Lower leg skin (tissue), 3 donors: Measurements from ENCODE around the gene RNF31.

Experiments
- POLR2A ChIP-seq, 2 donors: fragments of 450-650 bp; IDR thresholded peaks; one replicate each; pipeline ENCODE4 v1.6.1; 2016 to 2017; ENCODE audit warnings: antibody characterized with exemption in 2 of 2, mild to moderate bottlenecking in 1 of 2, moderate library complexity in 1 of 2
- TF ChIP-seq, protein P1 (sequence below), 3 donors: fragments of 450-650 bp; IDR thresholded peaks; one replicate each; pipeline ENCODE4 v1.5.1; 2016; ENCODE audit warnings: antibody characterized with exemption in 3 of 3, mild to moderate bottlenecking in 3 of 3, moderate library complexity in 2 of 3

DNA sequence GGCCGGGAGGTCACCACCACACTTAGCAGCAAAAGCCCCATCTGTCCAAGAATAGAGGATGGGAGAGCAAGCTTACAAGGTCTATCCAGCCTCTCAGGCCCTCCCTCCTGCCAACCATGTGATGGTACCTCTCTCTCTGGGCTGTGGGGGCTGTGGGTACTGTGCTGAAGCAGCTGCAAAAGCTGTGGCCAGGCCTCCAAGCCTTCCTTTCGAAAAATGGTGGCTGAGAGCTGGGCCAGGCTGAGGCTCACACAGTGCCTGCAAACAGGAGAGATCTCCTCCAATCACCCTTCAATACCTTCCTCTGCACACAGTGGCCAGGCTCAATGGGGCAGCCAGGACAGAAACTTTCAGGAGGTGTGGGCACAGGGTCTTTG is 40.2 kb downstream of the RNF31 start:
- TF ChIP-seq POLR2A (IDR thresholded peaks at IDR 0.05): no peak
- TF ChIP-seq, protein P1, sequence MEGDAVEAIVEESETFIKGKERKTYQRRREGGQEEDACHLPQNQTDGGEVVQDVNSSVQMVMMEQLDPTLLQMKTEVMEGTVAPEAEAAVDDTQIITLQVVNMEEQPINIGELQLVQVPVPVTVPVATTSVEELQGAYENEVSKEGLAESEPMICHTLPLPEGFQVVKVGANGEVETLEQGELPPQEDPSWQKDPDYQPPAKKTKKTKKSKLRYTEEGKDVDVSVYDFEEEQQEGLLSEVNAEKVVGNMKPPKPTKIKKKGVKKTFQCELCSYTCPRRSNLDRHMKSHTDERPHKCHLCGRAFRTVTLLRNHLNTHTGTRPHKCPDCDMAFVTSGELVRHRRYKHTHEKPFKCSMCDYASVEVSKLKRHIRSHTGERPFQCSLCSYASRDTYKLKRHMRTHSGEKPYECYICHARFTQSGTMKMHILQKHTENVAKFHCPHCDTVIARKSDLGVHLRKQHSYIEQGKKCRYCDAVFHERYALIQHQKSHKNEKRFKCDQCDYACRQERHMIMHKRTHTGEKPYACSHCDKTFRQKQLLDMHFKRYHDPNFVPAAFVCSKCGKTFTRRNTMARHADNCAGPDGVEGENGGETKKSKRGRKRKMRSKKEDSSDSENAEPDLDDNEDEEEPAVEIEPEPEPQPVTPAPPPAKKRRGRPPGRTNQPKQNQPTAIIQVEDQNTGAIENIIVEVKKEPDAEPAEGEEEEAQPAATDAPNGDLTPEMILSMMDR (IDR thresholded peaks at IDR 0.05): no peak
